ENCODE results near the gene CCDC102A. TPM values are rescaled to one million over a fixed set of nuclear protein-coding genes. Genes with fewer than 3 reads are reported as not detected.

CCDC102A gene
- total and polyA plus RNA-seq, 2 of the 13 experiments (the other 11 are each of a cell fraction or from before 2014, with no cell fraction given), result 2.1 to 2.8 TPM

- TF ChIP-seq ZNF264 (CRISPR knock-in tag; IDR thresholded peaks at IDR 0.05) (peak; percentile 91), ARNT2 (CRISPR knock-in tag; IDR thresholded peaks at IDR 0.05; ENCODE audit: low read depth) (peak; percentile 92), FOSL1 (CRISPR knock-in tag; IDR thresholded peaks at IDR 0.05; ENCODE audit: borderline replicate concordance) (peak; percentile 29; the same call in 1 of the 2 replicates), HNF4A (CRISPR knock-in tag; IDR thresholded peaks at IDR 0.05) (peak; percentile 59), BCL3 (CRISPR knock-in tag; IDR thresholded peaks at IDR 0.05) (peak; percentile 44; the same call in 1 of the 2 replicates), ZNF383 (CRISPR knock-in tag; IDR thresholded peaks at IDR 0.05; ENCODE audit: borderline replicate concordance) (no peak), ZNF512B (CRISPR knock-in tag; IDR thresholded peaks at IDR 0.05; ENCODE audit: borderline replicate concordance) (no peak), ZNF598 (CRISPR knock-in tag; IDR thresholded peaks at IDR 0.05; ENCODE audit: borderline replicate concordance) (no peak), ATM (IDR thresholded peaks at IDR 0.05; ENCODE audit: borderline replicate concordance) (no peak), ZNF274 (CRISPR knock-in tag; IDR thresholded peaks at IDR 0.05) (peak; percentile 75; the same call in 1 of the 2 replicates), ZFYVE20 (CRISPR knock-in tag; IDR thresholded peaks at IDR 0.05; ENCODE audit: borderline replicate concordance, low read depth) (no peak), ATF2 (CRISPR knock-in tag; IDR thresholded peaks at IDR 0.05) (peak; percentile 89), PTBP1 (IDR thresholded peaks at IDR 0.05; ENCODE audit: low read depth, low read length, poor library complexity, severe bottlenecking) (no peak), ZNF660 (CRISPR knock-in tag; IDR thresholded peaks at IDR 0.05; ENCODE audit: borderline replicate concordance, low read depth) (no peak), ATF5 (CRISPR knock-in tag; IDR thresholded peaks at IDR 0.05; ENCODE audit: low read depth) (peak; percentile 33; the same call in 1 of the 2 replicates), ZBTB34 (CRISPR knock-in tag; IDR thresholded peaks at IDR 0.05) (peak; percentile 63; the same call in 1 of the 2 replicates)
These were observed 74.0 kb downstream of the CCDC102A start, which contains the start of gene POLR2C (continued) for GRCh38 chr16:57462209-57462977.

All from HepG2 (cell line).